HL-60 (cell line): ENCODE results near the gene MYL2.

Experiments used
- CTCF ChIP-seq: IDR thresholded peaks from one replicate; pipeline ENCODE4 v1.5.1; 2011; ENCODE audit warnings: low read length, control low read depth, inconsistent platforms; ENCODE audit not compliant: insufficient read depth
- GABPA ChIP-seq: IDR thresholded peaks from 2 replicates; pipeline ENCODE4 v1.6.1; 2012; ENCODE audit warnings: low read depth

- TF ChIP-seq CTCF = no peak
- no peak for TF ChIP-seq GABPA
Measured at GRCh38 chr12:110874351-110874750, 46.0 kb downstream of the MYL2 start.
